ENCODE results near the gene PIP4K2C.

The PIP4K2C gene

GRCh38 chr12:57611827-57612710 is 21.1 kb downstream of the PIP4K2C start:
- TF ChIP-seq FOXK2 (IDR thresholded peaks at IDR 0.05) (no peak), FOXA1 (IDR thresholded peaks at IDR 0.05) (no peak), ZNF384 (IDR thresholded peaks at IDR 0.05) (no peak), CTBP1 (IDR thresholded peaks at IDR 0.05; ENCODE audit: borderline replicate concordance) (no peak), BHLHE40 (IDR thresholded peaks at IDR 0.05; ENCODE audit: borderline replicate concordance) (no peak), L3MBTL2 (conservative IDR thresholded peaks at IDR 0.05) (no peak)
- TF ChIP-seq, protein P1, sequence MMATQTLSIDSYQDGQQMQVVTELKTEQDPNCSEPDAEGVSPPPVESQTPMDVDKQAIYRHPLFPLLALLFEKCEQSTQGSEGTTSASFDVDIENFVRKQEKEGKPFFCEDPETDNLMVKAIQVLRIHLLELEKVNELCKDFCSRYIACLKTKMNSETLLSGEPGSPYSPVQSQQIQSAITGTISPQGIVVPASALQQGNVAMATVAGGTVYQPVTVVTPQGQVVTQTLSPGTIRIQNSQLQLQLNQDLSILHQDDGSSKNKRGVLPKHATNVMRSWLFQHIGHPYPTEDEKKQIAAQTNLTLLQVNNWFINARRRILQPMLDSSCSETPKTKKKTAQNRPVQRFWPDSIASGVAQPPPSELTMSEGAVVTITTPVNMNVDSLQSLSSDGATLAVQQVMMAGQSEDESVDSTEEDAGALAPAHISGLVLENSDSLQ (IDR thresholded peaks at IDR 0.05), result no peak
- CTCF ChIA-PET, result interaction anchor here (0.7 to 3.0 kb wide), 3 partner anchors 9 to 28 kb away, joined by 3 to 20 read pairs (median 3); no protein-coding TSS in a partner anchor
- DNase-seq (ENCODE audit: extremely low spot score), result no peak
- POLR2A ChIA-PET, result interaction anchor here (0.7 to 4.7 kb wide), 12 partner anchors 8 to 152 kb away, joined by 3 to 41 read pairs (median 4); partner anchors contain the start of genes DCTN2, GLI1 and PIP4K2C

- no peak for TF ChIP-seq TARDBP (IDR thresholded peaks at IDR 0.05)
- no peak for TF ChIP-seq BHLHE40 (IDR thresholded peaks at IDR 0.05; ENCODE audit: borderline replicate concordance)
- TF ChIP-seq CTBP1 (IDR thresholded peaks at IDR 0.05; ENCODE audit: borderline replicate concordance), result no peak
- TF ChIP-seq ARNT (IDR thresholded peaks at IDR 0.05), result no peak
- no peak for TF ChIP-seq SP1 (IDR thresholded peaks at IDR 0.05)
- TF ChIP-seq HDGF (IDR thresholded peaks at IDR 0.05; ENCODE audit: borderline replicate concordance), result no peak
- TF ChIP-seq ZNF384 (IDR thresholded peaks at IDR 0.05), result no peak
- no peak for TF ChIP-seq LEF1 (IDR thresholded peaks at IDR 0.05; ENCODE audit: borderline replicate concordance)
- no peak for DNase-seq (ENCODE audit: extremely low spot score)
- ChIA-PET POLR2A (interaction anchor here (0.7 to 4.7 kb wide), 3 partner anchors 18 to 120 kb away, joined by 3 to 41 read pairs (median 4); partner anchors contain the start of gene PIP4K2C), CTCF (interaction anchor here (0.7 to 3.0 kb wide), 3 partner anchors 10 to 29 kb away, joined by 3 to 20 read pairs (median 3); no protein-coding TSS in a partner anchor)
These were observed 21.9 kb downstream of the PIP4K2C start for GRCh38 chr12:57612711-57613426.

- POLR2A ChIA-PET, result interaction anchor here (0.7 to 4.7 kb wide), 3 partner anchors 18 to 67 kb away, joined by 3 to 41 read pairs (median 4); partner anchors contain the start of gene PIP4K2C
- TF ChIP-seq SUZ12 (IDR thresholded peaks at IDR 0.05) (no peak), ZNF384 (IDR thresholded peaks at IDR 0.05) (no peak)
- CTCF ChIA-PET, result interaction anchor here (1.1 to 3.0 kb wide), 2 partner anchors 9 to 30 kb away, joined by 3 to 20 read pairs; no protein-coding TSS in a partner anchor
These were observed 22.6 kb downstream of the PIP4K2C start for GRCh38 chr12:57613427-57614109.

GRCh38 chr12:57614178-57614947 is 23.4 kb downstream of the PIP4K2C start:
- DNase-seq (ENCODE audit: extremely low spot score), result peak; percentile 71
- ChIA-PET CTCF (interaction anchor here (1.1 to 3.0 kb wide), 2 partner anchors 8 to 31 kb away, joined by 3 to 20 read pairs; no protein-coding TSS in a partner anchor), POLR2A (interaction anchor here (1.2 to 4.7 kb wide), 2 partner anchors 22 to 68 kb away, joined by 4 to 41 read pairs; partner anchors contain the start of gene PIP4K2C)
- TF ChIP-seq, protein P1 (IDR thresholded peaks at IDR 0.05), result peak; percentile 95
- TF ChIP-seq SP1 (IDR thresholded peaks at IDR 0.05) (no peak), ARNT (IDR thresholded peaks at IDR 0.05) (no peak), TARDBP (IDR thresholded peaks at IDR 0.05) (no peak), CTBP1 (IDR thresholded peaks at IDR 0.05; ENCODE audit: borderline replicate concordance) (no peak), L3MBTL2 (conservative IDR thresholded peaks at IDR 0.05) (no peak)

More at GRCh38 chr12:57613427-57614109, 22.6 kb downstream of the PIP4K2C start:
- no peak for DNase-seq (ENCODE audit: extremely low spot score)

DNA sequence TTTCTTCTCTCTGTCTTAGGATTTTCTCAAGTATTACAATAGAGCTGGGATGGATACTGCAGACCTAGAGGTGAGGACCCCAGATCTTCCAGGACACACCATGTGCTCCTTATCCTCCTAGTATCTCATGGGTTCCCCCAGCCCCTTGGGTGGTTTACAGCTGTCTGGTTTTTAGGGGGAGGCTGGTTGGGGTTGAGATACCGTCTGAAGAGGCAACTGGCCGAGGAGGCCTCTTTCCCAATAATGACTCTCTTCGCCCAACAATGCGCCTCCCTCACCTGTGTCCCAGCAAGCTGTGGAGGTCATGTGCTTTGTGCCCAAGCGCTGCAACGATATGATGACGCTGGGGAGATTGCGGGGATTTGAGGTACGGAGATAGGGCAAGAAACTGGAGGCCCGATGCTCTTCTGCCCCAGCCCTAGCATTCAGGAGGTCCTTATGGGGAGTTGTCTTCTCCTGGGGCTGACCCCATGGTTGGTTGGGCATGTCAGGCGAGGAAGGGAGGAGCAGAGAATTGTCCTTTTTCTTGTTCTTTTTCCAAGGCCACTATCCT is 24.0 kb downstream of the PIP4K2C start:
- TF ChIP-seq SP1 (IDR thresholded peaks at IDR 0.05) (no peak), CTBP1 (IDR thresholded peaks at IDR 0.05; ENCODE audit: borderline replicate concordance) (no peak), FOXM1 (IDR thresholded peaks at IDR 0.05; ENCODE audit: borderline replicate concordance) (no peak), TARDBP (IDR thresholded peaks at IDR 0.05) (no peak), ZNF384 (IDR thresholded peaks at IDR 0.05) (no peak)
- POLR2A ChIA-PET, result interaction anchor here (4.7 kb wide), 1 partner anchor 23 kb away, joined by 41 read pairs; the partner anchor contains the start of gene PIP4K2C
- no peak for DNase-seq (ENCODE audit: extremely low spot score)
- CTCF ChIA-PET, result interaction anchor here (3.0 kb wide), 1 partner anchor 31 kb away, joined by 20 read pairs; no protein-coding TSS in a partner anchor

- ChIA-PET CTCF (interaction anchor here (0.6 to 1.9 kb wide), 2 partner anchors 17 to 32 kb away, joined by 3 to 9 read pairs; partner anchors contain the start of gene B4GALNT1), POLR2A (no interaction called here)
- TF ChIP-seq FOXM1 (IDR thresholded peaks at IDR 0.05; ENCODE audit: borderline replicate concordance) (no peak), CTBP1 (IDR thresholded peaks at IDR 0.05; ENCODE audit: borderline replicate concordance) (no peak)
- no peak for DNase-seq (ENCODE audit: extremely low spot score)
These were observed 24.6 kb downstream of the PIP4K2C start for GRCh38 chr12:57615637-57616036.

Measured in HEK293T (cell line).